ENCODE measurements around the gene NKX6-2.

DNA sequence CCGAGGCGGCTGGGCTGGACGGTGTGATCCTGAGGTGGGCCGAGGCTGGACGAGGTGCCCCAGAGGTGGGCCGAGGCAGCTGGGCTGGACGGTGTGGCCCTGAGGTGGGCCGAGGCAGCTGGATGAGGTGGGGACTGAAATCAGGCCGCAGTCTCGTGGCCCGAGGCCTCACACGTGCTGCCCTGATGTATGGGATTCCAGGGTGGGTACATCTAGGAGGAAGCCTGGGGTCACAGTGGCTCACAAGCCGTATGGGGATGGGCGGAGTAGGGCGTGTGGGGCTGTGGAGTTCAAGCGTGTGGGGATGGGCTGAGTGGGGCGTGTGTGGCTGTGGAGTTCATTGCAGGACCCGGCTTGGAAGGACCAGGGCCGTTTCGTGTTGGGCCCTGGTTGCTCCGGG is 12.5 kb upstream of the NKX6-2 start:
- TF ChIP-seq, protein P1, sequence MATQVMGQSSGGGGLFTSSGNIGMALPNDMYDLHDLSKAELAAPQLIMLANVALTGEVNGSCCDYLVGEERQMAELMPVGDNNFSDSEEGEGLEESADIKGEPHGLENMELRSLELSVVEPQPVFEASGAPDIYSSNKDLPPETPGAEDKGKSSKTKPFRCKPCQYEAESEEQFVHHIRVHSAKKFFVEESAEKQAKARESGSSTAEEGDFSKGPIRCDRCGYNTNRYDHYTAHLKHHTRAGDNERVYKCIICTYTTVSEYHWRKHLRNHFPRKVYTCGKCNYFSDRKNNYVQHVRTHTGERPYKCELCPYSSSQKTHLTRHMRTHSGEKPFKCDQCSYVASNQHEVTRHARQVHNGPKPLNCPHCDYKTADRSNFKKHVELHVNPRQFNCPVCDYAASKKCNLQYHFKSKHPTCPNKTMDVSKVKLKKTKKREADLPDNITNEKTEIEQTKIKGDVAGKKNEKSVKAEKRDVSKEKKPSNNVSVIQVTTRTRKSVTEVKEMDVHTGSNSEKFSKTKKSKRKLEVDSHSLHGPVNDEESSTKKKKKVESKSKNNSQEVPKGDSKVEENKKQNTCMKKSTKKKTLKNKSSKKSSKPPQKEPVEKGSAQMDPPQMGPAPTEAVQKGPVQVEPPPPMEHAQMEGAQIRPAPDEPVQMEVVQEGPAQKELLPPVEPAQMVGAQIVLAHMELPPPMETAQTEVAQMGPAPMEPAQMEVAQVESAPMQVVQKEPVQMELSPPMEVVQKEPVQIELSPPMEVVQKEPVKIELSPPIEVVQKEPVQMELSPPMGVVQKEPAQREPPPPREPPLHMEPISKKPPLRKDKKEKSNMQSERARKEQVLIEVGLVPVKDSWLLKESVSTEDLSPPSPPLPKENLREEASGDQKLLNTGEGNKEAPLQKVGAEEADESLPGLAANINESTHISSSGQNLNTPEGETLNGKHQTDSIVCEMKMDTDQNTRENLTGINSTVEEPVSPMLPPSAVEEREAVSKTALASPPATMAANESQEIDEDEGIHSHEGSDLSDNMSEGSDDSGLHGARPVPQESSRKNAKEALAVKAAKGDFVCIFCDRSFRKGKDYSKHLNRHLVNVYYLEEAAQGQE (IDR thresholded peaks at IDR 0.05) = no peak
- TF ChIP-seq, protein P2, sequence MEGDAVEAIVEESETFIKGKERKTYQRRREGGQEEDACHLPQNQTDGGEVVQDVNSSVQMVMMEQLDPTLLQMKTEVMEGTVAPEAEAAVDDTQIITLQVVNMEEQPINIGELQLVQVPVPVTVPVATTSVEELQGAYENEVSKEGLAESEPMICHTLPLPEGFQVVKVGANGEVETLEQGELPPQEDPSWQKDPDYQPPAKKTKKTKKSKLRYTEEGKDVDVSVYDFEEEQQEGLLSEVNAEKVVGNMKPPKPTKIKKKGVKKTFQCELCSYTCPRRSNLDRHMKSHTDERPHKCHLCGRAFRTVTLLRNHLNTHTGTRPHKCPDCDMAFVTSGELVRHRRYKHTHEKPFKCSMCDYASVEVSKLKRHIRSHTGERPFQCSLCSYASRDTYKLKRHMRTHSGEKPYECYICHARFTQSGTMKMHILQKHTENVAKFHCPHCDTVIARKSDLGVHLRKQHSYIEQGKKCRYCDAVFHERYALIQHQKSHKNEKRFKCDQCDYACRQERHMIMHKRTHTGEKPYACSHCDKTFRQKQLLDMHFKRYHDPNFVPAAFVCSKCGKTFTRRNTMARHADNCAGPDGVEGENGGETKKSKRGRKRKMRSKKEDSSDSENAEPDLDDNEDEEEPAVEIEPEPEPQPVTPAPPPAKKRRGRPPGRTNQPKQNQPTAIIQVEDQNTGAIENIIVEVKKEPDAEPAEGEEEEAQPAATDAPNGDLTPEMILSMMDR (IDR thresholded peaks at IDR 0.05; ENCODE audit: low read depth, low read length, missing input control) = no peak
- TF ChIP-seq EGR1 (IDR thresholded peaks at IDR 0.05; ENCODE audit: low read depth in 2 of 2) (no peak), TAF1 (conservative IDR thresholded peaks at IDR 0.05) (no peak), FOXA1 (IDR thresholded peaks at IDR 0.05) (no peak)
